Muscle layer of duodenum (tissue), 2 donors: ENCODE measurements around the gene KCNMA1.

Experiments
- H3K27ac ChIP-seq: one replicate; pipeline ENCODE4 v1.7.0; 2013; ENCODE audit warnings: mild to moderate bottlenecking, low read length
- H3K27me3 ChIP-seq: one replicate; pipeline ENCODE4 v1.7.0; 2013; ENCODE audit warnings: low read depth, mild to moderate bottlenecking, control low read depth, low read length
- H3K36me3 ChIP-seq, 2 donors: one replicate each; pipeline ENCODE4 v1.7.0; 2013; ENCODE audit warnings: low read length in 2 of 2, control low read depth in 1 of 2, mild to moderate bottlenecking in 1 of 2; ENCODE audit not compliant: insufficient read depth in 2 of 2, control insufficient read depth in 1 of 2
- H3K4me1 ChIP-seq, 2 donors: one replicate each; pipeline ENCODE4 v1.7.0; 2013; ENCODE audit warnings: low read length in 2 of 2, mild to moderate bottlenecking in 2 of 2, control low read depth in 1 of 2, moderate library complexity in 1 of 2; ENCODE audit not compliant: insufficient read depth in 2 of 2, control insufficient read depth in 1 of 2
- H3K4me3 ChIP-seq, 2 donors: one replicate each; pipeline ENCODE4 v1.7.0; 2013; ENCODE audit warnings: low read length in 2 of 2, low read depth in 1 of 2, mild to moderate bottlenecking in 1 of 2
- H3K9me3 ChIP-seq, 2 donors: one replicate each; pipeline ENCODE4 v1.7.0; 2013; ENCODE audit warnings: low read length in 2 of 2, control low read depth in 1 of 2, mild to moderate bottlenecking in 1 of 2; ENCODE audit not compliant: control insufficient read depth in 1 of 2
- donor health status: healthy.

Gene KCNMA1

DNA sequence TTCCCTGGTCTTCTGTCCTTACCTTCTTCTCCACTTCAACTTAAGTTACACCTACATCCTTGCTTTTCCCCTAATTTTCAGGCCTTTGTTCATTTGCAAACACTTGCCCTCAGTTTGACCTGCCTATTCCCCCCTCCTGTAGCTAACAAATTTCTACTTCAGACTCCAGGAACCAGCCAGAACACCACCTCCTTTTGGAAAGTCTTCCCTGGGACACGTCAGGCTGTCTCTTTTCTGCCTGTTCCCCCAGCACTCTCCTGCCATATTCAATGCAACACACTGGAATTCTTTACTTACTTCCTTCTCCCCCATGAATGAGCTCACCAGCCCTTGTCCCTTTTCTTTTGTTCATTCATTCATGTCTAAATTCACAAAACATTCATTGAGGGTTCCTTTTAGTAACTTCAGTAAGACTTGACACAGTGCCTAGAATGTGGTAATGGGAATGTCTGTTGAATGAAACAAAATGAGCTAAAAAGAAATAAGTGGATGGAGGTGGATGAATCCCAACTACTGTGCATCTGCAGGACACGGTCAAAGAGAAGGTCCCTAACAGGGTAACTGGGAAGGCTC lies 478.0 kb downstream of the KCNMA1 start:
- Histone ChIP-seq H3K9me3 (no peaks in the 10 kb centered on the region), H3K4me1 (peaks cover 0 to 32% of the 10 kb centered on the region in 2 donors), H3K27ac (no peak overlapping the region), H3K27me3 (no peaks in the 10 kb centered on the region), H3K36me3 (peaks cover 0 to 10% of the 10 kb centered on the region in 2 donors), H3K4me3 (no peak overlapping the region)

GRCh38 chr10:77158666-77159065 lies 478.9 kb downstream of the KCNMA1 start:
- Histone ChIP-seq H3K27me3 (no peaks in the 10 kb centered on the region), H3K9me3 (no peaks in the 10 kb centered on the region), H3K27ac (no peak overlapping the region), H3K4me3 (no peak overlapping the region), H3K36me3 (peaks cover 0 to 3% of the 10 kb centered on the region in 2 donors), H3K4me1 (peaks cover 0 to 28% of the 10 kb centered on the region in 2 donors)

DNA sequence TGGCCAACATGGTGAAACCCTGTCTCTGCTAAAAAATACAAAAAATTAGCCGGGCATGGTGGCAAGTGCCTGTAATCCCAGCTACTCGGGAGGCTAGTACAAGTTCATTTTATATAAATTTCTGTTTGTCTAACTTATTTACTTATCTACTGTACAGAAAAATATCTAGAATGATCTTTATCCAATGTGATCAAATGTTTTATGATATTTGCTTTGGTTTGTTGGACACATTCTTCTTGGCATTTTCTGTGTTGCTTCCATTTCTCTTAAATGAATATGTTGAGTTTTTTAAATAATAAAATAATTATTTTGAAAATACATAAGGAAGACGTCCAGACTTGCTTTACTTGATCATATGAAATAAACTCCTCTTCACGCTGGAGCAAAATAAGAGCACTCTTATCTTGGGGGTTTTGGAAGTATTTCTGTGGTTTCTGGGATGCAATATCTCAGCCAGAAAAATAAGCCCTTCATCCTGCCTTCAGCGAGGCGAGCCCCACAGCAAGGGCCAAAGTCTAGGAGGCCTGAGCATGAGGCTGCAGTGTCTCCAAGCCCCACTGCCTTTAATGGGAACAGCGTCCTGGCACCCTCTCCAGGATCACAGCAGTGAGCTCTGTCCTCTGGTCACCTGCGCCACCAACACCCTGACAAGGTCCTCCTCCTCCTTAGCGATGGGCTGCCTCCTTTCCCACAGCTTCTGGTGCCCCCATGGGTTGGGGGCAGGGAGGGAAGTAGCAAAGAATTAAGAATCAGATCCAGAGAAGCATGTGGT lies 480.2 kb downstream of the KCNMA1 start:
- no peak overlapping the region for H3K4me3 ChIP-seq
- H3K36me3 ChIP-seq: no peaks in the 10 kb centered on the region
- peaks cover 0 to 21% of the 10 kb centered on the region in 2 donors for H3K4me1 ChIP-seq
- no peak overlapping the region for H3K27ac ChIP-seq
- no peaks in the 10 kb centered on the region for H3K27me3 ChIP-seq
- no peaks in the 10 kb centered on the region for H3K9me3 ChIP-seq

DNA sequence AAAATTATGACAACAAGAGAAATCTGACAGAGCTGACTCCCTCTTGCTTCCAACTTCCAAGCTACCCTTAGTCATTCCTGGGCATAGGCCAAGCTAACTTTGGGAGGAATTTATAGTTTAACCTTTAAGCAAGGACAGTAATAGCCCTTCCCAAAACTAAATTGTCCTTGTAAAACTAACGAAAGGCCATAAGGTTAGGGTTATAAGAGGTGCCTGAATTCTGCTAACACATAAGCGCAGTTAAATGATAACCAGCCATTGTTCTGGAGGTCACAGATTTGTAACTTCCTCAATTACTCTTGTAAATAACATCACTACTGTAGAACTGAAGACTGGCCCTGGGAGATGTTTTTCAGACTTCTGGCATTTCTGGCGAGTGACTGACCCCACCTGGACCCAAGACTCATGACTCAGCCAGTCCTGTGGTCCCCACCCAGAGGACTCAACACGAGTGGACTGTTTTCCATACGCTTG lies 481.2 kb downstream of the KCNMA1 start:
- Histone ChIP-seq H3K9me3 (no peaks in the 10 kb centered on the region), H3K27me3 (no peaks in the 10 kb centered on the region), H3K4me1 (peaks cover 0 to 21% of the 10 kb centered on the region in 2 donors), H3K27ac (no peak overlapping the region), H3K36me3 (no peaks in the 10 kb centered on the region), H3K4me3 (no peak overlapping the region)

DNA sequence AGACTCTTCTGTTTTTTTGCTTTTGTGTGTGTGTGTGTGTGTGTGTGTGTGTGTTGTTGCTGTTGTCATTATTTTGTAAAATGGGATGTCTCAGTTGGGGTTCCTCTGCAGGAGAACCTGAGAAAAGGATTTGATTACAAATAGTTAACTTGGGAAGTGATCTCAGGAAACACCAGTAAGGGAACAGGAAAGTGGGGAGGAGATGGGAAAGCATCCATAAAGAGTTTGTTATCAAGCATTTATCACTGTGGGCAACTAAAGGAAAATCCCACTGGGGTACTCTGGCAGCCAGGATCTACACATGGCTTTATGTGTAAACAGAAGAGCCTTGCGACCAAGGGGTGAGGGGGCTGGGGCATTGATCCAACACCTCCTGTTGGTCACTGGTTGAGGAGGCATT lies 485.4 kb downstream of the KCNMA1 start:
- Histone ChIP-seq H3K36me3 (no peaks in the 10 kb centered on the region), H3K4me3 (no peak overlapping the region), H3K27me3 (no peaks in the 10 kb centered on the region), H3K9me3 (no peaks in the 10 kb centered on the region), H3K27ac (no peak overlapping the region), H3K4me1 (peaks cover 0 to 9% of the 10 kb centered on the region in 2 donors)

DNA sequence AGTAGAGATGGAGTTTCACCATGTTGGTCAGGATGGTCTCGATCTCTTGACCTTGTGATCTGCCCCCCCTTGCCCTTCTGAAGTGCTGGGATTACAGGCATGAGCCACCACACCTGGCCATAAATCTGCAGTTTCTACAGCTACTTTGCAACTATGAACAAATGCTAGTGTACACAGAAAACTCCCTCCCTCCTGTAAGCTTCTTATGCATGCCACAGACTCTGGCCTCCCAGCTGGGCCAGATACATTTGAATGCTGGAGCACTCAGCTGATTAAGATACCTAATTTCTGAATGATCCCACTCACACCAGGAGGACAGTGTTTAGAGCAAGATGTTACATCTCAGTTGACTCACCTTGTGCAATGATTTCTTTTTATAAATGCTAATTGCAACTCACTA lies 486.2 kb downstream of the KCNMA1 start:
- no peak overlapping the region for H3K4me3 ChIP-seq
- no peaks in the 10 kb centered on the region for H3K36me3 ChIP-seq

GRCh38 chr10:77149706-77150105 lies 487.9 kb downstream of the KCNMA1 start:
- no peaks in the 10 kb centered on the region for H3K36me3 ChIP-seq
- H3K4me3 ChIP-seq: no peak overlapping the region
- H3K9me3 ChIP-seq: no peaks in the 10 kb centered on the region
- H3K27ac ChIP-seq: no peak overlapping the region
- H3K4me1 ChIP-seq: no peaks in the 10 kb centered on the region
- no peaks in the 10 kb centered on the region for H3K27me3 ChIP-seq

More for the DNA sequence above, 486.2 kb downstream of the KCNMA1 start:
- Histone ChIP-seq H3K27ac (no peak overlapping the region), H3K27me3 (no peaks in the 10 kb centered on the region), H3K4me1 (peaks cover 0 to 4% of the 10 kb centered on the region in 2 donors), H3K9me3 (no peaks in the 10 kb centered on the region)

DNA sequence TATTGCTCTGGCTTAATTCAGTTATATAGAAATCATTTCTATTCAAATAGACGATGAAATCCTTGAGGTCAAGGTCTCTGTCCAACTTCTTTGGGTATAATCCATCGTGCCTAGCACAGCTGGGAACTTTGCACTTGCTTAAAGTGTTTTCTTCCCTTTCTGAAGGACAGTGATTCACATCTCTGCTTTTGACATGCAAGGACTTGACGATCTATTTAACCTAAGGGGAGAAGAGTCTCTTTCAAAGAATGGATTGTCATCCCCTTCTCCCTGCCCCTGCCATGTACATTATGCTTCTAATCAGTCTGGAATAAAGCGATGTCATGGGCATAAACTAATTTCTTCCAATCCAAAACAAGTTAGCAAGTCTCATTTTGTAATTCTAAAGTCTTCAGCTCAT lies 488.6 kb downstream of the KCNMA1 start:
- no peaks in the 10 kb centered on the region for H3K4me1 ChIP-seq
- no peaks in the 10 kb centered on the region for H3K36me3 ChIP-seq
- H3K27me3 ChIP-seq: no peaks in the 10 kb centered on the region
- H3K9me3 ChIP-seq: no peaks in the 10 kb centered on the region
- no peak overlapping the region for H3K4me3 ChIP-seq
- no peak overlapping the region for H3K27ac ChIP-seq

DNA sequence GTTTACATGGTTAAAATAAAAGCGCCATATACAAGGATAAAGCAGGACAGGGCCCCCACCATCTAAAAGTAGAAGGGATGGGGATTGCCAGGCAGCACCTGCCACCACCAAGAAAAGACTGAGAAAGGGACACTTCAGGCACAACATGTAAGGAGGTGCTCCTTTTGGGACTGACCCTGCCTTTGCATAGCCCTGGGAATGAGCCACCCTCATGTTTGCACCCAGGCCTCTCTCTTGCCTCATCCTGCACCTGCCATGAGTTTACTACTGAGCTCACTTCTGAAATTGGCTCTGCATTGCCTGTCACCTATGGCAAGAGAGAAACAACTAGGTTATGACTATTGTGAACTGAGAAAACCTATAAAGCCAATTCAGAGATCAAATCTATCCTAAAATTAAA lies 489.7 kb downstream of the KCNMA1 start:
- Histone ChIP-seq H3K27ac (no peak overlapping the region), H3K4me1 (no peaks in the 10 kb centered on the region), H3K9me3 (no peaks in the 10 kb centered on the region), H3K36me3 (no peaks in the 10 kb centered on the region), H3K27me3 (no peaks in the 10 kb centered on the region), H3K4me3 (no peak overlapping the region)

DNA sequence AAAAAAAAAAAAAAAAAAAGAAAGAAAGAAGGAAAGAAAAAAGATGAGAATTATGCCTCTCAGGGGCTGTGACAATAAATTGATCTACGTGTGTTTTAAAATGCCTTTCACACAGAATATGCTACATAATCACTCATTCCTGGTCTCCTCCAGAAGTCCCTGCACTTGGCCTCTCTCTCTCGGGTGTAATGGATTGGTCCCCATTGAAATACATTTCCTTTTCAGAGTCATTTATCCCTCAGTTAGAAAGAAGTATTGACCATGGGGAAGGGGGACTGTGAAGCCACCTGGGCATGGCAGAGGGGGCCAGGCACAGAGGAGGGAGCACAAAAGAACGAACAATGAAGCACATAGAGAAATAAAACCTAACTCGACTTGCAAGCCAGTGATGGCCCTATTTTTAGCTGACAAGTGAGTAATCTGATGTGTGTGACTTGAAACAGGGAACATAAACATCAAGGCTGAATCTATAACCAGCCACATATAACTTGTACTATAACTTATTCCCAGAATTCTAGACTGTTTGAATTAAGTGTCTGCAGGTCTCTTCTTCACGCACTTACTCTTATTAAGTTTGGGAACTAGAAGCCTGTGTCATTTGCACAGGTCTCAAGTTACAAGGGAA lies 490.8 kb downstream of the KCNMA1 start:
- Histone ChIP-seq H3K27me3 (no peaks in the 10 kb centered on the region), H3K9me3 (no peaks in the 10 kb centered on the region), H3K36me3 (no peaks in the 10 kb centered on the region), H3K4me3 (no peak overlapping the region), H3K4me1 (no peaks in the 10 kb centered on the region), H3K27ac (no peak overlapping the region)

- no peaks in the 10 kb centered on the region for H3K4me1 ChIP-seq
- no peaks in the 10 kb centered on the region for H3K36me3 ChIP-seq
- H3K4me3 ChIP-seq: no peak overlapping the region
- H3K27me3 ChIP-seq: no peaks in the 10 kb centered on the region
- no peak overlapping the region for H3K27ac ChIP-seq
- H3K9me3 ChIP-seq: no peaks in the 10 kb centered on the region
Observed at GRCh38 chr10:77144656-77145055, 493.0 kb downstream of the KCNMA1 start.
